SIG-M5 treated with dmso at 0.1 percent for 504 hours (cell line): ENCODE data around the gene DYNLT3.

Source experiments
- DNase-seq: peaks from one replicate; lab custom pipeline; 2025; ENCODE audit not compliant: unreplicated experiment; lab: John Stamatoyannopoulos, UW

DYNLT3 gene

GRCh38 chrX:37846141-37846540 is 1.2 kb downstream of the DYNLT3 start:
- DNase-seq = no peak

GRCh38 chrX:37844622-37845021 is 2.7 kb downstream of the DYNLT3 start:
- DNase-seq = no peak

- no peak for DNase-seq
Measured at GRCh38 chrX:37840931-37841330, 6.4 kb downstream of the DYNLT3 start.

- DNase-seq = no peak
Measured at GRCh38 chrX:37834937-37835336, 12.4 kb downstream of the DYNLT3 start.

- DNase-seq = no peak
Measured at GRCh38 chrX:37830371-37830770, 17.0 kb downstream of the DYNLT3 start.

- DNase-seq = no peak
Measured at GRCh38 chrX:37829721-37830120, 17.6 kb downstream of the DYNLT3 start.

- peak; percentile 35 for DNase-seq
Measured at GRCh38 chrX:37825215-37825842, 22.0 kb downstream of the DYNLT3 start.

GRCh38 chrX:37824491-37825214 is 22.7 kb downstream of the DYNLT3 start:
- DNase-seq = no peak

- DNase-seq = no peak
Measured at GRCh38 chrX:37820646-37821045, 26.7 kb downstream of the DYNLT3 start.

- DNase-seq = peak; percentile 49
Measured at GRCh38 chrX:37818031-37818430, 29.3 kb downstream of the DYNLT3 start.

- DNase-seq = no peak
Measured at GRCh38 chrX:37817579-37817978, 29.8 kb downstream of the DYNLT3 start.

GRCh38 chrX:37817176-37817575 is 30.2 kb downstream of the DYNLT3 start:
- no peak for DNase-seq

GRCh38 chrX:37816766-37817165 is 30.6 kb downstream of the DYNLT3 start:
- DNase-seq = no peak

- DNase-seq = no peak
Measured at GRCh38 chrX:37815366-37815765, 32.0 kb downstream of the DYNLT3 start.

GRCh38 chrX:37813570-37813969 is 33.8 kb downstream of the DYNLT3 start:
- DNase-seq = peak; percentile 35

GRCh38 chrX:37812110-37812509 is 35.3 kb downstream of the DYNLT3 start:
- DNase-seq = no peak

- no peak for DNase-seq
Measured at GRCh38 chrX:37809970-37810369, 37.4 kb downstream of the DYNLT3 start.

- DNase-seq = no peak
Measured at GRCh38 chrX:37803057-37803456, 44.3 kb downstream of the DYNLT3 start.

- DNase-seq = peak; percentile 72
Measured at GRCh38 chrX:37802028-37802427, 45.3 kb downstream of the DYNLT3 start.

GRCh38 chrX:37800717-37801116 is 46.7 kb downstream of the DYNLT3 start:
- DNase-seq = no peak

GRCh38 chrX:37799936-37800335 is 47.4 kb downstream of the DYNLT3 start:
- DNase-seq = no peak

GRCh38 chrX:37796805-37797204 is 50.6 kb downstream of the DYNLT3 start:
- peak; percentile 61 for DNase-seq

GRCh38 chrX:37796310-37796709 is 51.1 kb downstream of the DYNLT3 start:
- DNase-seq = no peak
